ENCODE results near the gene ERAS.

GRCh38 chrX:48801280-48802088, 24.8 kb upstream of the ERAS start, which contains the start of gene HDAC6:
- no peak for TF ChIP-seq CTCF (IDR thresholded peaks at IDR 0.05)
- no peak for TF ChIP-seq POLR2A (IDR thresholded peaks at IDR 0.05)
